GM19035 (cell line): ENCODE measurements around the gene CYP20A1.
"Not testable (repeated sequence)": the region's sequence is repeated elsewhere in the genome, so short reads cannot be mapped to it uniquely, and the experiment has no call there.

Source experiments
- ATAC-seq: cut with Tn5 transposase; IDR thresholded peaks from one replicate; pipeline ENCODE4 v1.9.1; 2021; ENCODE audit not compliant: unreplicated experiment

The CYP20A1 gene, protein sequence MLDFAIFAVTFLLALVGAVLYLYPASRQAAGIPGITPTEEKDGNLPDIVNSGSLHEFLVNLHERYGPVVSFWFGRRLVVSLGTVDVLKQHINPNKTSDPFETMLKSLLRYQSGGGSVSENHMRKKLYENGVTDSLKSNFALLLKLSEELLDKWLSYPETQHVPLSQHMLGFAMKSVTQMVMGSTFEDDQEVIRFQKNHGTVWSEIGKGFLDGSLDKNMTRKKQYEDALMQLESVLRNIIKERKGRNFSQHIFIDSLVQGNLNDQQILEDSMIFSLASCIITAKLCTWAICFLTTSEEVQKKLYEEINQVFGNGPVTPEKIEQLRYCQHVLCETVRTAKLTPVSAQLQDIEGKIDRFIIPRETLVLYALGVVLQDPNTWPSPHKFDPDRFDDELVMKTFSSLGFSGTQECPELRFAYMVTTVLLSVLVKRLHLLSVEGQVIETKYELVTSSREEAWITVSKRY

DNA sequence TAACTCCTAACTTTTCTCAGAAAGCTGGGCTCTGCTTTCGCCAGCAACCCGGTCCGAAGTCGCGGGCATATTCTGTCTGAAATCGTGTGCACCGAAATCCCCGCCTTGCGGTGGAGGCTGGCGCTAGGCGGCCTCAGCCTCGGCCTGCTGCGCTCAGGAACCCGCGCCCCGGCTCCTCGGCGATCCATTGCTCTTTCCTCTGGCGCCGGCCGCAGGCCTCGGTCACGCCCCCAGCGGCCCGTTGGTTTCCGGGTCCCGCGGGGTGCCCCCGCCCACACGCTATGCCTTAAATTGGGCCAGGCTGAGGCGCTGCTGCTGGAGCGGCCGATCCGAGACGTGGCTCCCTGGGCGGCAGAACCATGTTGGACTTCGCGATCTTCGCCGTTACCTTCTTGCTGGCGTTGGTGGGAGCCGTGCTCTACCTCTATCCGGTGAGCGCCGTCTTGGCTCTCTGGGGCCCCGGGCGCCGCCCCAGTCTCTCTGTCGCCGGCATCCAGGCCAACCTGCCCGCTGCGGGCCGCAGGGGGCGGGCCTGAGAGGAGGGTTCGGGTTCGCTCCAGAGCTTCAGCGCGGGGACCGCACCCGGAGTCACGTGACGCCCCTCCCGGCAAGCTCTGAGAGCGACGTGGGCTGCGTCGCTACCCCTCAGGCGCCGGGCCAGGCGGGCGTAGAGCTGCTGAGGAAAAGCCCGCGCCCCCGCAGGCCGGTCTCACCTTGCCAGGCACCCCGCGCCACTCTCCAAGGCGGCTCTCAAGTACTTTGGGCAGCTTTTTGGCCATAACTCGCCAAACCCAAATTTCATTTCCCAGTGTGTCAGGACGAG, at the start of gene CYP20A1:
TSS of gene CYP20A1 (plus strand) at position 315 of the 823 bp plus-strand sequence. CDS start at position 360, 45 bp downstream.
- ATAC-seq, result peak; percentile 88

DNA sequence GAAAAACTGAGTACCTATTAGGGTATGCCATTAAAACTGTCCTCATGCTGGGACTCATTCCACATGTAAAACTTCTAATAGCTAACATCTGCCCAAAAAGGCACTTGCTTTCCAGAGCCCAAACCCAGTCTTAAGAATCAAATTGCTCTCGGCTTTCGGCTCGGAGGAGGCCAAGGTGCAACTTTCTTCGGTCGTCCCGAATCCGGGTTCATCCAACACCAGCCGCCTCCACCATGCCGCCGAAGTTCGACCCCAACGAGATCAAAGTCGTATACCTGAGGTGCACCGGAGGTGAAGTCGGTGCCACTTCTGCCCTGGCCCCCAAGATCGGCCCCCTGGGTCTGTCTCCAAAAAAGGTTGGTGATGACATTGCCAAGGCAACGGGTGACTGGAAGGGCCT, 48.3 kb upstream of the CYP20A1 start:
- ATAC-seq, result not testable (repeated sequence)

DNA sequence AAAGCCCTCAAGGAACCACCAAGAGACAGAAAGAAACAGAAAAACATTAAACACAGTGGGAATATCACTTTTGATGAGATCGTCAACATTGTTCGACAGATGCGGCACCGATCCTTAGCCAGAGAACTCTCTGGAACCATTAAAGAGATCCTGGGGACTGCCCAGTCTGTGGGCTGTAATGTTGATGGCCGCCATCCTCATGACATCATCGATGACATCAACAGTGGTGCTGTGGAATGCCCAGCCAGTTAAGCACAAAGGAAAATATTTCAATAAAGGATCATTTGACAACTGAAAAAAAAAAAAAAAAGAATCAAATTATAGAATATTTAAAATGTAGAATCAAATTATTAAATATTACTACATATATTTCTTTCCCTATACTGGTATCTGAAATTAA, 47.8 kb upstream of the CYP20A1 start:
- not testable (repeated sequence) for ATAC-seq

DNA sequence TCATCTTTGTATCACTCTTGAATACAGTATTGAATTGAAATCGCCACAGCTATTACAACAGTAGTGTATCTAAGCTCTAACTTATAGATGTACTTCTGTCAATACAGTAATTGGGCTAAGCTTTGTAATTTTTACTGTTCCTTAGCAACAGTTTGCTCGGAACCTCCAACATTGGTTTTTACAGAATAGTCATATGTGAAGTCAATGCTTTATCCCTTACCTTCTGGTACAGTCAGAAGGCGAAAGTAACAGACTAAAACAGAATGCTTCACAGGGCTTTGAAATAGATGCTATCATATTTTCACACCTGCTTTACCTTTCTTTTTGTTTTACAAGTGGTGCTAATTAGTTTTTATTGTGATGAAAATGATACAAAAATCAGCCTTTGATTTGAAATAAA, 46.9 kb upstream of the CYP20A1 start:
- ATAC-seq, result no peak

DNA sequence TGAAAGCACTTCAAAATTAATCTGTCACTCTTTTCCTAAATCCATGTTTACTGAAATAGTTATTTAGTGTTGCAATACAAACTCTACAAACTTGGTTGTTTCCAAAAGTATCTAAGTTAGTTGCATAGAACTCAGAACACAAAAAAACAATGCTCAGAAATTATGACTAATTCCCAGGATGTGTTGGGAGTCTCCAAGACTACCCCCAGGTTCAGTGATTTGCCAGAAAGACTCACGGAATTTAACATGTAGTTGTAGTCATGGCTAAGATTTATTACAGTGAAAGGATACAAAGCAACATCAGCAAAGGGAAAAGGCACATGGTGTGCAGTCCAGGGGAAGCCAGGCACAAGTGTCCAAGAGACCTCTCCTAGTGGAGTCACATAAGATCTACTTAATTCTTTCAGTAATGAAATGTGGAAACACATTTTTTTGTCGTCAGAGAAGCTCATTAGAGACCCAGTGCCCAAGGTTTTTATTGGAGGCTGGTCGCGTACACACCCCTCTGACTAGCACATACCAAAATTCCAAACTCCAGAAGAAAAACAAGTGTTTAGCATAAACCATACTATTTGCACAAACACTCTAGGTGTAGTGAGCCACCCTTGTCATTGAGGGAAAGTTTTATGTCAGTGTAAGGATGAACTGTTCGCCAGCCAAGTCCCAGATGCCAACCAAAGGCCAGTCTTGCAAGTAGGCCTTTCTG, 43.3 kb upstream of the CYP20A1 start:
- no peak for ATAC-seq

DNA sequence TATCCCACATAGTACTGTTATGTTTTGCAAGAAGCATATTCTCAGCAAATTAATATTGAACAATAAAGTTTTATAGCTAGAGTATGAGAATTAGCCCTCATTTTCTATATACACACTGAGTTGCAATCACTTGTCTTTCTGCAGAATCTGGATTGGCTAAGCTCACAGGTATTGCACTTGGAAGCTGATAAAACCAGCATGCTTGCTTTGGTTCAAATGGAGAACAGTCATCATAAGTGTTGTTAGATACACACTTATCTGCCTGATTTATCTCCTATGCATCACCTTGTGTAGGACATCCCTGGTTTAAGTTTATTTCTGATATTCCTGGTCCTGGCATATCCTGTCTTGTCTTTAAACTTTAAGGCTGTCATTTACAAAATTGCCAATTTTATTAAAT, 38.0 kb upstream of the CYP20A1 start:
- ATAC-seq, result no peak

DNA sequence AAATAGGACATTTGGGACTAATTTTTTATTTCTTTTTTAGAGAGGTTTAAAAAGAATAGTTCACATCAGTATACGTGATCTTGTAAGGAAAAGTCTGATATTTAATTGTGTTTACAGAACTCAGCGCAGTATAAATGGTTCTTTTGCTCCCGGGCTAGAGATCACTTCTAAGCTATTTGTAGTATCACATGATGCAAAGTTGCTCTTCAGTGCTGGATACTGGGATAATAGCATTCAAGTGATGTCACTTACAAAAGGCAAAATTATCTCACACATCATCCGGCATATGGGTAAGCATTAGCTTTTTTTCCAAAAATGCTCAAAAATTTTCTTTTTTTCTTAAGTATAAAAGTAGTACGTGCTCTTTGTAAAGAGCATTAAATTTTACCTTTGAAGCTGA, 37.4 kb upstream of the CYP20A1 start:
- ATAC-seq, result no peak

DNA sequence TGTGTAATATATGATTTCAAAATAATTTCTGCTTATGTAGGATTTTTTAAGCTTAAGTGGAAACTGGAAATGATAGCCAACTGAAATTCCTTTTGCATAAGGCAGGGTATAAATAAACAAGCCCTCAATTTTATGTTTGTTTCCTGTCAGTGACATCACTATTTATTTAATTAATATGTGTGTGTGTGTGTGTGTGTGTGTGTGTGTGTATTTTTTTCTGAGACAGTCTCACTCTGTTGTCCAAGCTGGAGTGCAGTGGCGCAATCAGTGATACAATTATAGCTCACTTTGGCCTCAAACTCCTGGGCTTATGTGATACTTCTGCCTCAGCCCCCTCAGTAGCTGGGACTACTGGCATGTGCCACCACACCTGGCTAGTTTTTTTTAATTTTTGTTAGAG, 29.3 kb upstream of the CYP20A1 start:
- no peak for ATAC-seq

DNA sequence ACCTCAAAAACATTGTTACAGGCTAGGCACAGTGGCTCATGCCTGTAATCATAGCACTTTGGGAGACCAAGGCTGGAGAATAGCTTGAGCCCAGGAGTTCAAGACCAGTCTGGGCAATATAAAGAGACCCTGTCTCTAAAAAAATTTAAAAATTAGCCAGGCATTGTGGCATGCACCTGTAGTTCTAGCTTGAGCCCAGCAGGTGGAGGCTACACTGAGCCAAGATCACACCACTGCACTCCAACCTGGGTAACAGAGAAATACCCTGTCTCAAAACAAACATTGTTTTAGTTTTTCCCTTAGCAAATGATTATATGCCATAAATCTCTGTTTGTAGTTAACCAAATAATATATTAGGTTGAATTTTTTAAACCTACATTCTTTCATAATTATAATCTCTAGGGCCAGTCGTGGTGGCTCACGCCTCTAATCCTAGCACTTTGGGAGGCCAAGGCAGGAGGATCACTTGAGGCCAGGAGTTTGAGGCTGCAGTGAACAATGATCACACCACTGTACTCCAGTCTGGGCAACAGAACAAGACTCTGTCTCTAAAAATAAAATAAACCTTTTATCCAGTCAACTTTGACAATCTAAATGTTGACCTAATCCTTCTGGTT, 13.3 kb upstream of the CYP20A1 start:
- peak; percentile 71 for ATAC-seq

DNA sequence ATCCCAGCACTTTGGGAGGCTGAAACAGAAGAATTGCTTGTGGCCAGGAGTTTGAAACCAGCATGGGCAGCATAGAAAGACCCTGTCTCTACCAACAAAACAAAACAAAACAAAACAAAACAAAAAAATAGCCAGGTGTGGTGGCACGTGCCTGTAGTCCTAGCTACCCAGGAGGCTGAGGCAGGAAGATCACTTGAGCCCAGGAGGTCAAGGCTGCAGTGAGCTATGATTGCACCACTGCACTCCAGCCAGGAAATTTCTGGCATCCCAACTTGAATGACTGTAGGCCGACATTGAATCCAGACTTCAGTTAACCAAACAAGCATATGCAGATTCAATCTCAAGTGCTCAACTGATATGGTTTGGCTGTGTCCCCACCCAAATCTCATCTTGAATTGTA, 9.1 kb upstream of the CYP20A1 start:
- ATAC-seq, result not testable (repeated sequence)

DNA sequence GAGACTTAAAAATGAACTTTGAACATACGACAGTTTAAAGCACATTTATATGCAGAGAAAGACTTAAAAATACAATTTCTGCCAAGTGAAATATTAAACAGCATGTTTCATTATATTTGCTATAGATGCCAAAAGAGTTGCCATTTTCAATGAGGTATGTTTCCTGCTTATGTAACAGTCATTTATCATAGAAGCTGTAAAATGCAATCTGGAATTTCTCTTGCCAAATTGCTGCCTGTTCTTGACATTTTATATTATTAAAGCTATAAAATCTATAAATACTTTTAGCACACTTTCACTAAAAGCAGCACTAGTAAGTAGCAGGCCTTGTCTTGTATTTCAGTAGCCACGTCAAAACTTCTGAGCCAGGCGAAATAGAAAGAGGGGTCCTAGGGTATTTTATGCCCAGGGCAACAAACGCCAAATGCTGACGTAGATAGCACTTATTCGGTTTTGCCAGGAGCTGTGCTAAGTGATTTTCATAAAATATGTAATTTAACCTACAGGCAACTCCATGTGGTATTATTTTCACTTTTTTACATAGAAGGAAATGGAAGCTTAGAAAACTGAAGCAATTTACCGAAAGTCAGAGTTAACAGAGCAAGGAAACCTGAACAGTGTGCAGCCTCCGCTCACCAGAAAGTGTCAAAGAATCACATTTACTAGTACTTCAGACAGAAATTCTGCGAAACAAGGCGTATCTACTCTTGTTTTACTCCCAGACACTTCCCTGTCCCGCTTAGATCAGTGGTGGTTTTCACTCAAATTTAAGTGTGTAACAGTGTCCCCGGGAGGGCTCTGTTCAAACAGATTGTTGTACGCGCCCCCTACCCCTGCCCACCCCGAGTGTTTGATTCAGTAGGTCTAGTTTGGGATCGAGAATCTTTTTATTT, 1.2 kb upstream of the CYP20A1 start:
- ATAC-seq, result no peak

DNA sequence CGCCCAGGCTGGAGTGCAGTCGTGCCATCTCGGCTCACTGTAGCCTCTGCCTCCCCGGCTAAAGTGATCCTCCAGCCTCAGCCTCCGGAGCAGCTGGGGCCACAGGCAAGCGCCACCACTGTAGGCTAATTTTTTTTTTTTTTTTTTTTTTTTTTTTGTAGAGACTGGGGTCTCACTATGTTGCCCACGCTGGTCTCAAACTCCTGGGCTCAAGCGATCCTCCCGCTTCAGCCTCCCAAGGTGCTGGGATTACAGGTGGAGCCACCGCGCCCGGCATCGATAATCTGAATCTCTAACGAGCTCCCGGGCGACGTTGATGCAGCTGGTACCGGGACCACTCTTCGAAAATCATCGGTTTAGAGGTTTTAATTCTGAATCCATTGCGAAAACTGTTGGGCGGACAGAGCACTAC, 520 bp upstream of the CYP20A1 start:
- peak; percentile 0 for ATAC-seq

DNA sequence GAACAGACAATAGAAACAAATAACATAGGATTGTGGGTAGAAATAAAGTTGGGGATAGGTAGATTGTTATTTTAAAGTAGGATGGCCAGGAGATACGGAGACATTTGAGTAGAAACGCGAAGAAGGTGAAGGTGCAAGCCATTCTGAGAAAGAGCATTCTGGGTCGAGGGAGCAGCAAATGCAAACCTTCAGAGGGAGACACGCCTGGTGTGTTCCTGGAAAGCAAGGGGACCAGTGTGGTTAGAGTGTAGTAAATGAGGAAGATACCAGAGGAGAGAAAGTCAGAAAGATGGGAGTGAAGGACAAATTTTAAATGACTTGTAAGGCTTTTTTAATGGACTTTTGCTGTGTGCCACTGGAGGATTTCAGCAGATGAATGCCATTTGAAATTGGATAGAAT, 1.7 kb downstream of the CYP20A1 start:
- ATAC-seq, result no peak

DNA sequence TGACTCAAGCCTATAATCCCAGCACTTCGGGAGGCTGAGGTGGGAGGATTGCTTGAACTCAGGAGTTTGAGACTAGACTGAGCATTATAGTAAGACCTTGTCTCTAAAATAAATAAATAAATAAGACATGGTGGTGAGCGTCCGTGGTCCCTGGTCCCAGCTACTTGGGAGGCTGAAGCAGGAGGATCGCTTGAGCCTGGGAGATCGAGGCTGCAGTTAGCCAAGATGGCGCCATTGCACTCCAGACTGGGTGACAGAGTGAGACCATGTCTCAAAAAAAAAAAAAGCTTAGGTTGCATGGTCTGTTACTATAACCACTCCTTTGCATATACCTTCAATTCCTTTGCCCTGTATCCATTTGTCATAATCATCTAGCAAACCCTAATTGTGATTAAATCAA, 3.7 kb downstream of the CYP20A1 start:
- no peak for ATAC-seq

DNA sequence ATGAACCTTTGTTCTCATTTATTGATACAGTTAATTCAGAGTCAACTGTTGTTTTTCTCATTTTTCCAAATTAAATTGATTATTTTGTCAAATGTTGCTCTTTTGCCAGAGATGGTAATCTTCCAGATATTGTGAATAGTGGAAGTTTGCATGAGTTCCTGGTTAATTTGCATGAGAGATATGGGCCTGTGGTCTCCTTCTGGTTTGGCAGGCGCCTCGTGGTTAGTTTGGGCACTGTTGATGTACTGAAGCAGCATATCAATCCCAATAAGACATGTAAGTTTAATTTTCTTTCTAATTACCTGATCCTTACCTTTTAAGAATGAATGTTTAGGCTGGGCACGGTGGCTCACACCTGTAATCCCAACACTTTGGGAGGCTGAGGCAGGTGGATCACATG, 7.8 kb downstream of the CYP20A1 start:
- no peak for ATAC-seq

DNA sequence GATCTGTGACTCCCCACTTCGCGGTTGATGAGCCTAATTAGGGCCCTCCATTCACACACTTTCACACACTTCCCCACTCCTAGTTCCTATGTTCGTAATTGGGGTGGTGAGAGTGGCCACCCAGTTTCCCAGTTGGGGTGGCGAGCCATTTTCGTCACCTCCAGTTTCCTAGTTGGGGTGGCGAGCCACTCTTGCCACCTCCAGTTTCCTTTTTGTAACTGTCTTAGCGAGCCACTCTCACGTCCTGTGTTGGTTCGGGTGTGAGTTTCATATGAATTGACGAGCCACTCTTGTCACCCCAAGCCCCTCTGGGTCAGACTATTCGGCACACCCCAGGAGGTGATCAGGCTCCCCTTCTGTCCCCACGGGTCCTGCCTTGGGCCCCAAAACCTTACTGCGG, 14.0 kb downstream of the CYP20A1 start:
- no peak for ATAC-seq

DNA sequence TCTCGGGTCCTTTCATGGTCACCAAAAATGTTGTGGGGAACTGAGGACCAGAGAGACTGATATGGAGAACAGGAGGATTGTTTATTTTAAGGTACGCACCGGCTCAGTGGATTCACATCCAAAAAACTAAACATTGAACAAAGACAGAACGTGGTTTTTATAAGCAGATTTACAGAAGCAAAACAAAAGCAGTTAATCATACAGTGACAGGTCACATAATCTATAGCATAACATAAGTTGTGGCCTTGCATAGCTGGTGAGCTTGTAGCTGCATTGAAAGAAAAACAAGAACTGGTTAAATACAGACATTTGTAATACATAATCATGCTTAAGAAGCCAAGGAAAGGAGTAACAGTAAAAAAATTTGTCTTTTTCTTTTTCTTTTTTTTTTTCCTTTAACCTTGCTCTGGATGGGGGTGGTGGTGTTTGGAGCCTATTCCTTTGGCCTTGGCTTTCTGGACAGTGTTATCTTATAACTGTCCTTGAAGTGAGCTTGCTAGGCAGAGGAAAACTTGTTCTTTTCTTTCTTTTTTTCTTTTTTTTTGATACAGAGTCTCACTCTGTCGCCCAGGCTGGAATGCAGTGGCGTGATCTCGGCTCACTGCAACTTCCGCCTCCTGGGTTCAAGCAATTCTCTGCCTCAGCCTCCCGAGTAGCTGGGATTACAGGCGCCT, 14.7 kb downstream of the CYP20A1 start:
- not testable (repeated sequence) for ATAC-seq

DNA sequence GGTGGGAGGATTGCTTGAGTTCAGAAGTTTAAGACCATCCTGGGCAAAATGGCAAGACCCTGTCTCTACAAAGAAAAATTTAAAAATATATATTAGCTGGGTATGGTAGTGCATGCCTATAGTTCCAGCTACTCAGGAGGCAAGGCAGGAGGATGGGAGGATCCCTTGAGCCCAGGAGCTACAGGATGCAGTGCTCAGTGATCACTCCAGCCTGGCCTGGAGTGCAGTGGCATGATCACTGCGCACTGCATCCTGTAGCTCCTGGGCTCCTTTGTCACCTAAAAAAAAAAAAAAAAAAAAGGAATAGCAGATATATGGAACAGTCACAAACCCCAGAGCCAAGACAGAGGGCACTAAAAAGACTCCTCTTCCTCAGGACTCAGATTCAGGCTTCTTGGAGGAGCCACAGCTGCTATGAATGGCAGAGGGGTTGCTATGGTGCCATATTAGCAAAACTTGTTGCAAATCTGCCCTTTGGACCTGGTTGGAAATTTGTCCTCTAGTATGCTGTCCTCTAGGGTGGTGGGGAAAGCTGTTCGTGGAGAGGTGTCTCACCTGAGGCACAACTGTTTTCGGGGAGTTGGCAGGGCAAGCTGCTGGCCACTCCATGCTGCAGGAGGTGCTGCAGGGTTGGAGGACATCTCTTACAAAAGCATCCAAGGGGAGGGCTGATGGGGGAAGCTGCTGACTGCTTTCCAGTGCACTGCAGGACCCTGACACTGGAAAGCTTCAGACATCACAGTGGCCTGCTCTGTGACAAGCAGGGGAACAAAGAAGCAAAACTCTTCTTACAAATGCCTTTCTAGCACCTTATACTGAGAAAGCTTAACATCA, 22.7 kb downstream of the CYP20A1 start:
- no peak for ATAC-seq

DNA sequence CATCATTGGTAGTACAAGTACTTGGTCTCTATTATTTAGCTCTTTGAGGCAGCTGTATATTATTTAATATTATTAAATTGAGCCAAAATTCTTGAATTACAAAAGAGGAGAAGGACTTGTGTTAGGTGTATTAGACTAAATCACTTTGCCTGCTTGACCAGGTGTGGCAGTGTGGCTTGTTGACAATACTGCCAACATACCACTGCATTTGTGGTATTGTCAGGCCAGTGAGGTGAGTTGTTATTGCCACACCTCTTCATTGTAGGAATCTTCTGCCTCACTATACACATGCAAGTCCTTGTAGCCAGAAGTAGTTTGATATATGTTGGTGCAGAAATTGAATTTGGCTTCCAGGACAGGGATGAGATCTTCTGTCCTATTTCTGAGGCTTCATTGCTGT, 40.5 kb downstream of the CYP20A1 start:
- ATAC-seq, result no peak
